ENCODE data around the gene DUSP12. TPM values are rescaled to one million over a fixed set of nuclear protein-coding genes. Genes with fewer than 3 reads are reported as not detected.

The DUSP12 gene
- total RNA-seq, 1 experiment from 2014 or later = 80.1 TPM

Other genes starting within 250 kb of the DUSP12 start
- gene FCGR2A, start 244.3 kb upstream of the DUSP12 start, total RNA-seq (2014; rRNA removed; shearing (Covaris generic)) = not detected in 2 replicates
- gene HSPA6, start 225.2 kb upstream of the DUSP12 start, total RNA-seq (2014; rRNA removed; shearing (Covaris generic)) = 0.29 and 0.48 TPM in 2 replicates
- gene FCGR3A, start 200.0 kb upstream of the DUSP12 start, total RNA-seq (2014; rRNA removed; shearing (Covaris generic)) = not detected in 2 replicates
- gene FCGR3B, start 118.6 kb upstream of the DUSP12 start, total RNA-seq (2014; rRNA removed; shearing (Covaris generic)) = not detected in 2 replicates
- gene FCGR2B, start 86.6 kb upstream of the DUSP12 start, total RNA-seq (2014; rRNA removed; shearing (Covaris generic)) = not detected in 2 replicates
- gene FCRLA, start 42.6 kb upstream of the DUSP12 start, total RNA-seq (2014; rRNA removed; shearing (Covaris generic)) = 0.51 TPM in 1 of 2 replicates, not detected in the other
- 1.8 and 3.1 TPM in 2 replicates for gene FCRLB, start 28.2 kb upstream of the DUSP12 start, total RNA-seq (2014; rRNA removed; shearing (Covaris generic))
- gene ATF6, start 16.5 kb downstream of the DUSP12 start, total RNA-seq (2014; rRNA removed; shearing (Covaris generic)) = 23.5 TPM in 2 replicates

Data from Daoy (cell line).